ENCODE results near the gene SCT.

GRCh38 chr11:611001-611996 lies 15.7 kb downstream of the SCT start:
- TF ChIP-seq ZNF274 (IDR thresholded peaks at IDR 0.05; ENCODE audit: low read depth, low read length): no peak
- no peak for TF ChIP-seq YY1 (IDR thresholded peaks at IDR 0.05; ENCODE audit: insufficient read depth, insufficient read length)

All from NT2/D1 (cell line).